Activated naive CD8-positive, alpha-beta T cell treated with anti-CD3 and anti-CD28 coated beads, Interleukin-2, amount 50 U/mL, for 24 hours (primary cell): ENCODE results near the gene SYNCRIP.
"Not testable (repeated sequence)": the region's sequence is repeated elsewhere in the genome, so short reads cannot be mapped to it uniquely, and the experiment has no call there.

Source experiments
- ATAC-seq: fragments of 150-1000 bp; cut with Tn5 transposase; one replicate; pipeline ENCODE4 v1.10.0; 2021
- DNase-seq: peaks from one replicate; pipeline ENCODE4 v3.0.0; 2021
- H3K27ac Mint-ChIP-seq: one replicate; pipeline ENCODE4 v1.8.0; 2021; ENCODE audit warnings: mild to moderate bottlenecking, mixed read lengths
- H3K27me3 Mint-ChIP-seq: one replicate; pipeline ENCODE4 v1.8.0; 2021; ENCODE audit warnings: mixed read lengths
- H3K36me3 Mint-ChIP-seq: one replicate; pipeline ENCODE4 v1.8.0; 2021; ENCODE audit warnings: low read depth, mixed read lengths
- H3K4me1 Mint-ChIP-seq: one replicate; pipeline ENCODE4 v1.8.0; 2021; ENCODE audit warnings: mixed read lengths
- H3K4me3 Mint-ChIP-seq: one replicate; pipeline ENCODE4 v1.8.0; 2021; ENCODE audit warnings: mild to moderate bottlenecking, moderate library complexity, mixed read lengths
- H3K9me3 Mint-ChIP-seq: one replicate; pipeline ENCODE4 v1.8.0; 2021; ENCODE audit warnings: mixed read lengths

The SYNCRIP gene

DNA sequence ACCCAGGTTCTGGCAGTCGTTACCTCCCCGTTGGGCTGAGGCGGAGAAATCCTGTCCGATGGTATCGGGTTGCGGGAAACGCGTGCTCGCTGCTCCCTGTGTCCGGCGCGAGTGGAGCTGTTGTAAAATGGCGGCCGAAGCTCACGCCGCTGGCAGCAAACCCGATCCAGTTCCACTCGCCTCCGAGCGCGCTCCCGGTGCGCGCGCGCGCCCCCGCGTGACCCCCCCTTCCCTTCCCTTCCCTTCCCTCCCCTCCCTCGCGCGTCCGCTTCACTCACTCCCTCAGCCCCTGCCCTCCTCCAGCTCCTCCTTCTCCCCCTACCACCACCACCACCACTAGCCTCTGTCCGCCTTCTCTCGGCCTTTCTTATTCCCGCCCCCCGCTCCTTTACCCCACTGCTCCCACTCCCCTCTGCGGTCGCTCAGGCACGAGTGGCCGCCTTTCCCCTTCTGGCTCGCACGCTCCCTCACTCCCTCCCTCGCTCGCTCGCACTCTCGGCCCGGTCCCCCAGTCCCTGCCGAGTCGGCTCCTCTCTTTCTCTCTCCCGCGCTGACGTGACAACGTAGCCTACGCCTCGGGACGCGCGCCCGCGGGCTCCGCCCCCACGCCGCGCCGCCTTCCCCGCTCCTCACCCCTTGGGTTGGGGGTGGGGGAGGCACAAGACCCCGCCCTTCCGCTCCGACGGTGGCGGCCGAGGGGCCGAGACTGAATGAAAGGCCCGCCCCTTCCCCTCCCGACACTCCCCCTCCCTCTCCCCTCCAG is at the start of gene SYNCRIP:
SYNCRIP (minus strand) TSS at position 113 of the 763 bp plus-strand sequence. CDS start 1,447 bp downstream, outside the sequence.
- DNase-seq (peak; percentile 99), ATAC-seq (peak; percentile 84)
- H3K27me3 Mint-ChIP-seq: no peaks in the 10 kb centered on the region
- peak within 1 kb of the TSS; percentile 98 for H3K27ac Mint-ChIP-seq
- H3K36me3 Mint-ChIP-seq: peaks cover 44% of the 10 kb centered on the region
- H3K4me1 Mint-ChIP-seq: peaks cover 43% of the 10 kb centered on the region
- H3K4me3 Mint-ChIP-seq: peak within 1 kb of the TSS; percentile 96
- H3K9me3 Mint-ChIP-seq: no peaks in the 10 kb centered on the region

DNA sequence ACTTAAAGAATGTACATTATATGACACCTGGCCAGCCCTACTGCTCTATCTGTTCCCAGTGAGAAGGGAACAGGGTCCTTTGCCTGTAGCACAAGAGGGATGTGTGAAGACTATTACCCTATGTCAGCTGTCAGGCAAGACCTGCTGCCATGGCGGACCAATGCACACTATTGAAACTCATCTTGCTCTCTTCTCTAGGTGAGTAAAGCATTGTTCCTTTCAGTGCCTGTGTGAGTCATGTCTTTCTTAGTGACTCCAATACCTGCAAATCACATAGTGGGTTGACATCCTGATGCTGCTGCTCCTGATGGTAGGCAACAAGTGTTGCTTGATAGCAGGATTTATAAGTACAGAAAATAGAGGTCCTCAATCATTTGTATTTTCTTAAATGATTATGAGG is 48.8 kb upstream of the SYNCRIP start:
- peak; percentile 52 for ATAC-seq
- no peak overlapping the region for H3K4me3 Mint-ChIP-seq
- H3K27me3 Mint-ChIP-seq: no peaks in the 10 kb centered on the region
- H3K27ac Mint-ChIP-seq: no peak overlapping the region
- no peak for DNase-seq
- no peaks in the 10 kb centered on the region for H3K4me1 Mint-ChIP-seq
- H3K36me3 Mint-ChIP-seq: no peaks in the 10 kb centered on the region
- H3K9me3 Mint-ChIP-seq: no peaks in the 10 kb centered on the region

DNA sequence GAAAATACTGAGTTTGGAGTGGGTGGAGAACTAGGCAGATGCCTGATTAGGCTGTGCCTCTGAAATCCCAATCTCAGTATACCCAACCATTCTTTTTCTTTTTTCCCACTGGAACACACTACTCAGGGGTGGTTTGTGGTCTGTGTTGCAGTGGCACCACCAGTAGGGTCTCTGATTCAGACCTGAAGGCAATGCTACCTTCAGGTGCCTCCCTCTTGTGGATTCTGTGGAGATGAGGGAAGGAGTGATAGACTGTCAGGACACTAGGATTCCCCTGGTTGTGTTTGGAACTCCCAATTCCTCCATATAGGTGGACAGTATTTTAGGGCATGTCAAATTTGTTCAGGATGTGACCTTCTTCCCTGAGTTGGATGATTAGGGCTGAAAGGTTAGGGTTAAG is 47.4 kb upstream of the SYNCRIP start:
- no peaks in the 10 kb centered on the region for H3K27me3 Mint-ChIP-seq
- H3K4me1 Mint-ChIP-seq: no peaks in the 10 kb centered on the region
- no peaks in the 10 kb centered on the region for H3K9me3 Mint-ChIP-seq
- DNase-seq: no peak
- H3K27ac Mint-ChIP-seq: no peak overlapping the region
- no peak overlapping the region for H3K4me3 Mint-ChIP-seq
- no peak for ATAC-seq
- H3K36me3 Mint-ChIP-seq: no peaks in the 10 kb centered on the region

DNA sequence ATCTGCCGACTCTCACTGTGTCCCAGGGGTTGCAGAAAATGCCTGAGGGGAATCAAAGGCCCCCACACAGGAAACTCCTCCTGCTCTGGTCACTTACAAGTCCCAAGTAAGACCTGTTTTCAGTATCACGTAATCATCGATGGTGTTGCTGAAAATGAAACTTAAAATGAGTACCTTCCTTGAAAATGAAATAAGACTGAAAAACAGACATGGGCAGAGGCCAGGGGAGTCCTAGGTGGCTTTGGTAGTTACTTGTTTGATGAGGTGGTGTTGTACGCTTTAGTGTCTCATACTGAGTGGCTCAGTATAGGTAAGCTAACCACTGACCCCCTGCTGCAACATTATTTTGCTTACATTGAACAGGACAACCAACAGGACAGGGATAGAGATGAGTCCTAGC is 43.0 kb upstream of the SYNCRIP start:
- peaks cover 5% of the 10 kb centered on the region for H3K9me3 Mint-ChIP-seq
- H3K27me3 Mint-ChIP-seq: no peaks in the 10 kb centered on the region
- no peaks in the 10 kb centered on the region for H3K4me1 Mint-ChIP-seq
- ATAC-seq (peak; percentile 10), DNase-seq (no peak)
- no peak overlapping the region for H3K4me3 Mint-ChIP-seq
- H3K27ac Mint-ChIP-seq: no peak overlapping the region
- peaks cover 7% of the 10 kb centered on the region for H3K36me3 Mint-ChIP-seq

DNA sequence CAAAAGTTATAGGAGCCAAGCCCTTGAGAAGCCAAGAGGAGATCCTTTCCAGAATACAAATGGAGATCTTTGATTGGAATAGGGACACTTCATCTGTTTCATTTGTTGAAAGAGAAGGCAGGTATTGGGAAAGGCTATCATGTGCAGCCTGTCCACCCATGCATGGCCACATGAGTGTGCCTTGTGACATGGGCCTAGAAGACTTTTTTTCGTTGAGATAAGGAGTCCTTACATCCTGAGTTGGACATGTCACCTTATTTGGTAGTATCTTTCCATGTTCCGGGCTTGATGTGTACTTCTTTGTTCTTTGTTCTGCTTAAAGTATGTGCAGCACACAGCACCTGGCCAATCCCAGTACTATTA is 42.1 kb upstream of the SYNCRIP start:
- Mint-ChIP-seq H3K4me1 (peaks cover 6% of the 10 kb centered on the region), H3K27ac (no peak overlapping the region), H3K9me3 (peaks cover 5% of the 10 kb centered on the region), H3K27me3 (no peaks in the 10 kb centered on the region), H3K36me3 (peaks cover 9% of the 10 kb centered on the region), H3K4me3 (no peak overlapping the region)
- no peak for DNase-seq
- ATAC-seq: no peak

DNA sequence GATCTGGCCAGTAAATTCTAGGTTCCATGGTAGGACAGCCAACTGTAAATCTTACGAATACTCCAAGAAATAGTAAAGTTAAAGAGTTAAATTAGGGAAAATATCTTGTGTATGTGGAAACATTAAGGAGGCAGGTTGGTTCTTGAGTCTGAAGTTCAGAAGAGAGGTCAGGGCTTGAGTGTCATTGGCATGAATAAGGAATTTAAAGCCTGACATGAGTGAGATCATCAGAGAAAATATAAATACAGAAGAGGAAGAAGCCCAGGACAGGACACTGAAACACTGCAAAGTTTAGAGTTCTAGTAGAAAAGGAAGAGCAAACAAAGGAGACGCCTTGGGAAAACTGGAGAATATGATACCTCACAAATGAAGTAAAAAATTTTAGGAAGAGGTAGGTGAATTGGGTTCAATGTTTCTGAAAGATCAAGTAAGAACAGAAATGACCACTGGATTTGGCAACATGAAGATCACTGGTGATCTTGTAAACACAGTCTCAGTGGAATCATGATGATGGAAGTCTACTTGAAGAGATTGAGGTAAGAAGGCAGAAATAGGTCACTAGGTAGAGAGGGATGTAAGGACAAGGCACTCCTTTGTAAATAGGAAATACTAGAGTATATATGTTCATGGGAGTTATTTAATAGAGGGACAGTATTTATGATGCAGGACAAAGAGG is 41.6 kb upstream of the SYNCRIP start:
- DNase-seq (no peak), ATAC-seq (no peak)
- peaks cover 9% of the 10 kb centered on the region for H3K4me1 Mint-ChIP-seq
- H3K27ac Mint-ChIP-seq: no peak overlapping the region
- peaks cover 9% of the 10 kb centered on the region for H3K36me3 Mint-ChIP-seq
- H3K9me3 Mint-ChIP-seq: peaks cover 5% of the 10 kb centered on the region
- no peak overlapping the region for H3K4me3 Mint-ChIP-seq
- H3K27me3 Mint-ChIP-seq: no peaks in the 10 kb centered on the region

DNA sequence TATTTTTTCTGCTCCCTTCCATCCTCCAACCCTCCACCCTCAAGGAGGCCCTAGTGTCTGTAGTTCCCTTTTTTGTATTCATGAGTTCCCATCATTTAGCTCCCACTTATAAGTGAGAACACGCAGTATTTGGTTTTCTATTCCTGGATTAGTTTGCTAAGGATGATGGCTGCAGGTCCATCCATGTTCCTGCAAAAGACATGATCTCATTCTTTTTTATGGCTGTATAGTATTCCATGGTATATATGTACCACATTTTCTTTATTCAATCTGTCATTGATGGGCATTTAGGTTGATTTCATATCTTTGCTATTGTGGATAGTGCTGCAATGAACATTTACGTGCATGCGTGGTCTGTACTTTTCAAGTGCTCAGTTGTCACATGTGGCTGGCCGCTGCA is 39.2 kb upstream of the SYNCRIP start:
- Mint-ChIP-seq H3K4me3 (peak overlapping the region; percentile 35), H3K4me1 (peaks cover 19% of the 10 kb centered on the region), H3K36me3 (peaks cover 27% of the 10 kb centered on the region)
- not testable (repeated sequence) for H3K27ac Mint-ChIP-seq, H3K9me3 Mint-ChIP-seq, ATAC-seq, H3K27me3 Mint-ChIP-seq, DNase-seq

DNA sequence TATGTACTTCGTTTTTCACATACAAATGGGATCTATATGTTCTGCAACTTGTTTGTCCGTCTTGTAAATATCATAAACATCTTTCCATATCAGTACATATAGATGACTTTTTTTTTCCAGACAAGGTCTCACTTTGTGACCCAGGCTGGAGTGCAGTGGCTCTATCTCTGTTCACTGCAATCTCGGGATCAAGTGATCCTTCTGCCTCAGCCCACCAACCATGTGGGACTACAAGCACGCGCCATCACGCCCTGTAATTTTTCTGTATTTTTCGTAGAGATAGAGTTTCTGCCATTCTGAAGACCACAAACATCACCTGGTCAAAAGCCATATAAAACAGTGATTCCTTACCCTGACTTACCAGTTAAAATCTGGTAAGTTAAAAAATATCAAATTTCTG is 37.7 kb upstream of the SYNCRIP start:
- H3K4me3 Mint-ChIP-seq: peak overlapping the region; percentile 100
- peaks cover 4% of the 10 kb centered on the region for H3K27me3 Mint-ChIP-seq
- DNase-seq: no peak
- H3K9me3 Mint-ChIP-seq: peaks cover 9% of the 10 kb centered on the region
- H3K4me1 Mint-ChIP-seq: peaks cover 34% of the 10 kb centered on the region
- H3K36me3 Mint-ChIP-seq: peaks cover 42% of the 10 kb centered on the region
- ATAC-seq: no peak
- H3K27ac Mint-ChIP-seq: peak overlapping the region; percentile 100

DNA sequence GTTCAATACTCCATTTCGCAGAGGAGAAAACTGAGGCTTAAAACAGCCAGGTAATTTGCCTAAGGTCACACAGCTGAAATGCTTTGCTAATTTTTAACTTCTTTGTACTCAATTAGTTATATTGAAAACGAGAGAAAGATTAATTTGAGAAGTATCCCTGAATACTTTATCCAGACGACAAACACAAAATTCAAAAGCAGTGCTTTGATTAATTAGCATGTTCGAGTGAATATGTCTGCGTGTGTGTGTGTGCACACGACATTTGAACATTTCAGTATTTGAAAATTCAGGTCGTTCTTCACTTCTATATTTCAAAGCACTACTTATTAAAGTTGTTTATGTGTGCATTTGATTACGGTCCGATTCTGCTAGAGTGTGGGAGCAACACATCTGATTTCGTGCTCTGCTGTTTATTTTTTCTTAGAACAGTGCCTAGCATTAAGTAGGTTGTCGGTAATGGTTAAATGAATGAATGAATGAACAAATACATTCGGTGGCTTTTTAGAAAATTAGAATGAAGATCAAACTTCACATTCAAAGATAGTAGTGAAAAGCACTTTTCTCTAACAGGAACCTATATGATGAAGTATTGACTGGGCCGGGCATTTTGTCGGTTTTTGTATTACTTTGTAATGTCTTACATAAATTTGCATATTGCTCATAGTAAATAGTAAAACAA is 36.9 kb upstream of the SYNCRIP start:
- H3K27me3 Mint-ChIP-seq: peaks cover 4% of the 10 kb centered on the region
- H3K4me3 Mint-ChIP-seq: peak overlapping the region; percentile 100
- no peak for DNase-seq
- peak overlapping the region; percentile 100 for H3K27ac Mint-ChIP-seq
- H3K4me1 Mint-ChIP-seq: peaks cover 42% of the 10 kb centered on the region
- no peak for ATAC-seq
- H3K9me3 Mint-ChIP-seq: peaks cover 9% of the 10 kb centered on the region
- H3K36me3 Mint-ChIP-seq: peaks cover 50% of the 10 kb centered on the region

DNA sequence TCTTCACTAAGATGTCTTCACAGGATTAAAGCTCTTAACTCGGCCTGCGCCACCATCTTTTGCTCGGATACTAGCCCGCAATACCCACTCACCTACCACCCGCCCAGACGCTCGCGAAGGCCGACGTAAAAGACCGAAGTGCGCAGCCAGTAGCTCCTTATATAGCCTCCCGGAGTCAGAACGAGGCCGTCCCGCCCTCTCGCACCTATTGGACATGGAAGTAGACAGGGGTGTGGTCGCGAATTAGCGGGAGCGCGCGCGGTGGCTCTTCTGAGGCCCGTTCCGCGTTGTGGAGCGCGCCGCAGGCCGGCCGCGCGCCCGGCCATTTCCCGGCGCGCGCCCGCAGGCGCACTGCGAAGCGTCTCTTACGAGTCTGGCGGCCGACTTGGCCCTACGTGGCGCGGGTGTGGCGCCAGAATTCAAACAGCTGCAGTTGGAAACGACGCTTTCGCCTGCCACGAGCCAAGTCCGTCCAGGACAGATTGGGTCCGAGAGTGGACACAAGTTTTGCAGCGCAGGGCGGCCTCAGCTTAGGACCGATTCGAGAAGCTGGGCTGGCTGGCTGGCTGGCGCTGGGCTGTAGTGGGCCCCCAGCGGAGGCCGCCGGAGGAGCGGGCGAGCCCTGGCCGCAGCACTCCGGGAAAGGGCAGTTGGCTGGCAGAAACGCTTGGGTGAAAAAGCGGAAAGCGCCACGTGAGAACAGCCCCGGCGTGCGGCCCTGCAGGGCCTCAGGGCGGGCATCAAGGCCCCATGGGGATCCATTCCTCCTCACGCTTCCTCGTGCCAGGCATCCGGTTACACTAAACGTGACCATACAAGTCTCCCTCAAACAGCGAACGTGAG is 36.1 kb upstream of the SYNCRIP start:
- peak overlapping the region; percentile 100 for H3K4me3 Mint-ChIP-seq
- peaks cover 4% of the 10 kb centered on the region for H3K27me3 Mint-ChIP-seq
- peaks cover 48% of the 10 kb centered on the region for H3K4me1 Mint-ChIP-seq
- peaks cover 9% of the 10 kb centered on the region for H3K9me3 Mint-ChIP-seq
- DNase-seq (peak; percentile 96), ATAC-seq (peak; percentile 88)
- peak overlapping the region; percentile 100 for H3K27ac Mint-ChIP-seq
- H3K36me3 Mint-ChIP-seq: peaks cover 56% of the 10 kb centered on the region

DNA sequence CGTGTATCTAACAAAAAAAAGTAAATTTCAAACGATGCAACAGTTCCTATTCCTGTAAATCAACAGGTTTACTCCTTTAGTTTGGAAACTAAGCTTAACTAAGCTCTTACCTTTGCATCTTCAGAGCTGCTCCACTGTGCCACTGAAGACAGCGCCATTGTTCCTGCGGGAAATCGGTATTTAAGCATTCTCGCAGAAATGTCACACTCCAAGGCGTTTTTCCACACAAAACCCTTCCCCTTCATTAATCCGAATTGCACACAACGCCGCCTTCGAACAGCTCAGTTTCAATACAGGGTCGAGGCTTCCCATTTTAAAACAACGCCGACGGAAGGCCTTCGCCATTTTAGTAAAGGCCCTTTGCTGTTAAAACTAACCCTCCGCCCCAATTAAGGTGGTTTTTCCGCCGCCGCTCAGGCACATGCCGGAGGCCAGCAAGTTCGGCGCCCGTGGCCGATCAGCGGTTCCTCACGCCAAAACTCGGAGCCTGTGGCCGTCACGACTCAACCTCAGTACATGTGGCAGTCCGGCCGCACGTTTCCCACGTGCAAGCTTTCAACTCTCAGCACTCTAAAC is 35.4 kb upstream of the SYNCRIP start:
- Mint-ChIP-seq H3K27me3 (peaks cover 4% of the 10 kb centered on the region), H3K27ac (peak overlapping the region; percentile 100), H3K4me1 (peaks cover 55% of the 10 kb centered on the region), H3K36me3 (peaks cover 61% of the 10 kb centered on the region), H3K4me3 (peak overlapping the region; percentile 100), H3K9me3 (peaks cover 9% of the 10 kb centered on the region)
- DNase-seq: no peak
- no peak for ATAC-seq

DNA sequence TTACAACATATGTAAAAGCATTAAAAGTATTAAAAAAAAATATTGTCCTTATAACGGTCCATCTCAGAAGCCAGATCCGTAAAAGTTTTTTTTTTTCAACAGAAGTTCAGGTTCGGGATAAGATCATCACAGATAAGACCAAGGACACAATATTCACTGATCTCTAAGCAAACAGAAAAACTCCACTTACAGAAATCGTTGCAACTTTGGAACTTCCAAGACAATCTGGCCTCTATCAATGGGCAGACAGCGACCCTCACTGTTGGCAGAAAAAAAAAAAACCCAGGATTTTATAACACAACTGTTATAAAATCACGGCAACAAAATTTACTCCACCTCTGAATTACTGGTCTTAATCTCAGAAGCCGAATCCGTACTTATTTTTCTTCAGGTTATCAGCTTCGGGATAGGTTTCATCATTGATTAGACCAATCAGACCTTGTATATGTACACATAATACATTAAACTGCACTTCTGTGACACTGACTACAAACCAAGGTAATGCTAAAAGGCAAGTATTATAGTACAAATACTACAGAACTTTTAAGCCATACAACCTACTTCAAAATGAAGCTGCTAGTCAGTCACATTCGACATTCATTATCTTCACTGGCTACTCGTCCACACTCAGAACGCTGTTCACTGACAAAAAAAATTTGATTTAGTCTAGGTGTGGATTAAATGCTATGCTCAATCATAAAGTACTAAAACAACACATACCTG is 34.7 kb upstream of the SYNCRIP start:
- Mint-ChIP-seq H3K4me1 (peaks cover 61% of the 10 kb centered on the region), H3K4me3 (peak overlapping the region; percentile 100), H3K9me3 (peaks cover 9% of the 10 kb centered on the region), H3K27ac (peak overlapping the region; percentile 100), H3K27me3 (peaks cover 4% of the 10 kb centered on the region), H3K36me3 (peaks cover 63% of the 10 kb centered on the region)
- ATAC-seq: no peak
- no peak for DNase-seq

DNA sequence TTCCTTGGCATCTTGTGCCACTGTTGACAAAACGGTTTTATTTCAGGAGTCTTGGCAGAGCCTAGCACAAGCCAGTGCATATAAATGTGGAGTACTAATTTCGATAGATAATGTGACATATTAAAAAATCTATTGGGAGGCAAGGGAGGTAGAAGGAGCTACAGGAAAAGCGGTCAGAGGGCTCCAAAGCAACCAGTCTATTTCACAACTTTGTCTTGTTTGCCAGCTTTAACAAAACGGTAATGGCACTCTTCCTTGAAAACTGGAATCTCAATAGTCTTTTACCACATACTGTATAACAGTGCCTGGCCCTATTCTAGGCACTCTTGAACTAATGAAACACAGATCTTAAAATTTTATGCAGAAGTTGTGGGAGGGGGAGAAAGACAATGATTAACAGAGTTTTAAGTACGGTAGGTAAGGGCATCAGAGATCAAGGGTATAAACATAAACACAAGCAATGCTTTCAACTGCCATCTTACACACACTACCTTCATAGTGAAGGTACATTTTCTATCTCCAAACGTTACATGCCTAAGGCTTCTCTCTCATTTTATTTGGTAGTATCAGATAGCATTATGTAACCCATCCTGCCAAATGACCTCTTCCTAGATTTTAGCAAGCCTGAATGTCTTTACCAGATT is 33.5 kb upstream of the SYNCRIP start:
- ATAC-seq: no peak
- peaks cover 56% of the 10 kb centered on the region for H3K36me3 Mint-ChIP-seq
- H3K4me1 Mint-ChIP-seq: peaks cover 68% of the 10 kb centered on the region
- peaks cover 4% of the 10 kb centered on the region for H3K27me3 Mint-ChIP-seq
- peak overlapping the region; percentile 100 for H3K4me3 Mint-ChIP-seq
- peaks cover 4% of the 10 kb centered on the region for H3K9me3 Mint-ChIP-seq
- peak overlapping the region; percentile 100 for H3K27ac Mint-ChIP-seq
- DNase-seq: no peak
